ENCODE results near the gene RFFL. TPM values are rescaled to one million over a fixed set of nuclear protein-coding genes. Genes with fewer than 3 reads are reported as not detected.

The RFFL gene
- total RNA-seq, 4 donors from 2014 or later, result 16.7 to 43.8 (median 30.8) TPM

GRCh38 chr17:35081638-35082037, 18.1 kb upstream of the RFFL start:
- Histone ChIP-seq H3K4me3 (no peak overlapping the region), H3K9me3 (no peaks in the 10 kb centered on the region), H3K27ac (no peak overlapping the region), H3K36me3 (no peaks in the 10 kb centered on the region), H3K4me1 (peaks cover 0 to 20% (median 6%) of the 10 kb centered on the region in 3 donors), H3K27me3 (no peaks in the 10 kb centered on the region)
- TF ChIP-seq POLR2A (IDR thresholded peaks at IDR 0.05), result no peak
- TF ChIP-seq EP300 (IDR thresholded peaks at IDR 0.05), result no peak
- TF ChIP-seq POLR2AphosphoS5 (IDR thresholded peaks at IDR 0.05), result no peak
- TF ChIP-seq, protein P1, sequence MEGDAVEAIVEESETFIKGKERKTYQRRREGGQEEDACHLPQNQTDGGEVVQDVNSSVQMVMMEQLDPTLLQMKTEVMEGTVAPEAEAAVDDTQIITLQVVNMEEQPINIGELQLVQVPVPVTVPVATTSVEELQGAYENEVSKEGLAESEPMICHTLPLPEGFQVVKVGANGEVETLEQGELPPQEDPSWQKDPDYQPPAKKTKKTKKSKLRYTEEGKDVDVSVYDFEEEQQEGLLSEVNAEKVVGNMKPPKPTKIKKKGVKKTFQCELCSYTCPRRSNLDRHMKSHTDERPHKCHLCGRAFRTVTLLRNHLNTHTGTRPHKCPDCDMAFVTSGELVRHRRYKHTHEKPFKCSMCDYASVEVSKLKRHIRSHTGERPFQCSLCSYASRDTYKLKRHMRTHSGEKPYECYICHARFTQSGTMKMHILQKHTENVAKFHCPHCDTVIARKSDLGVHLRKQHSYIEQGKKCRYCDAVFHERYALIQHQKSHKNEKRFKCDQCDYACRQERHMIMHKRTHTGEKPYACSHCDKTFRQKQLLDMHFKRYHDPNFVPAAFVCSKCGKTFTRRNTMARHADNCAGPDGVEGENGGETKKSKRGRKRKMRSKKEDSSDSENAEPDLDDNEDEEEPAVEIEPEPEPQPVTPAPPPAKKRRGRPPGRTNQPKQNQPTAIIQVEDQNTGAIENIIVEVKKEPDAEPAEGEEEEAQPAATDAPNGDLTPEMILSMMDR (IDR thresholded peaks at IDR 0.05), result no peak
- WGBS, 2 donors (ENCODE audit: low coverage in 1 of 2), result 86 to 95% methylated on average over 1 of the region's 1 CpG
- ATAC-seq, result no peak

DNA sequence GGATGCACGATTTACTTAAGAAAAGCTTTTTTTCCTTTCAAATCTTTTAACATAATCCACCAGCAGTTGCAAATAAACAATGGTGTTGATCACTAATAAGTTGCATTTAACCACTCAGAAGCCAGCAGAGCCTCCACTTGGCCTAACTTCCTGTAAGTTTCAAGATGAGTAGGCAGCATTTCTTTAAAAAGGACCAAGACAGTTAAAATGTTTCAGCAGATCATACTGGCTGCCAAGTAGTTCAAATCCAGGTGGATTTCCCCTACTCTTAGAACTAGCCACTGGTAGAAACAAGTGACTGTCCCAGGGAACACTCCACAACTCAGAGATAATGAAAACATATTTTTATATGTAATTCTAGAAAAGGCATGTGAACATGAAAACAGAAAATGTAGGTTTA, 17.0 kb upstream of the RFFL start:
- H3K4me1 ChIP-seq, result peaks cover 0 to 20% (median 6%) of the 10 kb centered on the region in 3 donors
- no peak overlapping the region for H3K4me3 ChIP-seq
- WGBS, 2 donors (ENCODE audit: low coverage in 1 of 2), result 46 to 56% methylated on average over 1 of the region's 1 CpG
- H3K27ac ChIP-seq, result no peak overlapping the region
- ATAC-seq, result no peak
- no peaks in the 10 kb centered on the region for H3K36me3 ChIP-seq
- TF ChIP-seq, protein P1 (IDR thresholded peaks at IDR 0.05), result no peak
- TF ChIP-seq POLR2A (IDR thresholded peaks at IDR 0.05), result no peak
- no peak for TF ChIP-seq EP300 (IDR thresholded peaks at IDR 0.05)
- TF ChIP-seq POLR2AphosphoS5 (IDR thresholded peaks at IDR 0.05), result no peak
- no peaks in the 10 kb centered on the region for H3K9me3 ChIP-seq
- no peaks in the 10 kb centered on the region for H3K27me3 ChIP-seq

DNA sequence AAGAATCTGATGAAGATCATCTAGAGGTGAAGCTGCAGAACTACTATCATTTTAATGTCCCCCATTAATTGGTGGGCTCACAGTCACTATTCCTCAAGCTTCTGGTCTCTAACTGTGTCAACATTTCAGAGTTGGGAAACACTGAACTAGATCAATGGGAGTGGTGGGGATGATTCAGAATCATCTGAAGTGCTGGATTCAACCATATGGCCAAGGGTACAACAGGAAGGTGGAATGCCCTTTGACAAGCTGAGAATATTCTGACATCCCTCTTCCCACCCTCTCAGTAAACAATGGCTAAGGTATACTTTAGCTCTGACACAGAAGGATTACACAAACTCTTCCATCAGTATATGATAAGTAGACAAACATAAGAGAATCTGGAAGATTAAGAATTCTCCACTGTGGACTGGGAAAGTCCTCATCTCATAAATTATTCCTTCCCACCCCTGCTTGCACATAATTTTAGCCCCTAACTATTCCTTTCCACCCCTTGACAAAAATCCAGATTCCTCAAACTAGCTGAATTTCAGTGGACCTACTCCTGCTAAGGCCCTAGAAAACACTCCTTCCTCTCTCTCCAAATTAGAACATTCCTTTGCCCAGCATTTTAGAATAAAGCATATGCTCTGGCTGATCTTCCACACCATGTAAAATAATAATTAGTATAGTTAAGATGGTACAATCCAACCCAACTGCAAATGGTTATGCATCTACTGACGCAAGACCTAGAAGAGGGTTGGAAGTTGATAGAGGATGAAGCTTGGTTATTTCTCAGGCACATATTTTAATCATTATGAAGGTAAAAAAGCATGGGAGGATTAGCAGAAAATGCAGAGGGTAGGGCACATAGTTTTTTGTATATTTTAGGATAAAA, 16.3 kb upstream of the RFFL start:
- ATAC-seq, result no peak
- Histone ChIP-seq H3K27me3 (no peaks in the 10 kb centered on the region), H3K4me3 (no peak overlapping the region), H3K27ac (no peak overlapping the region), H3K9me3 (no peaks in the 10 kb centered on the region), H3K4me1 (peaks cover 3 to 24% (median 6%) of the 10 kb centered on the region in 3 donors), H3K36me3 (no peaks in the 10 kb centered on the region)
- 100% methylated on average over 1 of the region's 1 CpG for WGBS, 2 donors (ENCODE audit: low coverage in 1 of 2)
- TF ChIP-seq, protein P1 (IDR thresholded peaks at IDR 0.05), result no peak
- no peak for TF ChIP-seq POLR2A (IDR thresholded peaks at IDR 0.05)
- TF ChIP-seq POLR2AphosphoS5 (IDR thresholded peaks at IDR 0.05), result no peak
- no peak for TF ChIP-seq EP300 (IDR thresholded peaks at IDR 0.05)

DNA sequence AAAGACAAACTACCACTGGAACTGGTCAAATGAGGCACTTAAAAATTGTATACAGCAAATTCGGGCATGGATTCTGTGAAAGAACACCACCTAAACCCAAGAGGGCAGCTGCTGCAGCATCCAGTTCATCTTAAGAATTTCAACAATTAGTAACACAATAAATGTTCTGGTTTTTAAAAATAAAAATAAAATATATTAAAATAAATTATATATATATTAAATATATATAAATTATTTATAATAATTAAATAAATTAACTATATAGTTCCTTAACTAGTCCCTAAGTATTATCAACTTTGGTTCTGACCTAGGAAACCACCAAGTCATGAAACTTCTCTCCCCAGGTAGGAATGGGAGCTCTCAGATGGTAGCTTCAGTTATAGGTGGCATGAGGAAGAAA, 13.4 kb upstream of the RFFL start:
- WGBS, 2 donors (ENCODE audit: low coverage in 1 of 2), result 93% methylated on average over 1 of the region's 1 CpG; no CpG with 5 or more reads in 1 of the 2 donors
- no peak for ATAC-seq

More for the DNA sequence above, 13.4 kb upstream of the RFFL start:
- Histone ChIP-seq H3K27ac (no peak overlapping the region), H3K4me1 (peaks cover 2 to 15% (median 3%) of the 10 kb centered on the region in 3 donors), H3K27me3 (no peaks in the 10 kb centered on the region), H3K36me3 (no peaks in the 10 kb centered on the region), H3K4me3 (no peak overlapping the region), H3K9me3 (no peaks in the 10 kb centered on the region)
- TF ChIP-seq POLR2AphosphoS5 (IDR thresholded peaks at IDR 0.05), result no peak
- no peak for TF ChIP-seq EP300 (IDR thresholded peaks at IDR 0.05)
- no peak for TF ChIP-seq POLR2A (IDR thresholded peaks at IDR 0.05)
- TF ChIP-seq, protein P1 (IDR thresholded peaks at IDR 0.05), result no peak
